ENCODE measurements around the gene GCA. TPM values are rescaled to one million over a fixed set of nuclear protein-coding genes. Genes with fewer than 3 reads are reported as not detected.

The GCA gene
- total RNA-seq, 1 donor from 2014 or later, result 11.3 TPM

- DNase-seq (ENCODE audit: low read depth, low spot score), result peak; percentile 47
- no peaks in the 10 kb centered on the region for H3K36me3 Mint-ChIP-seq (ENCODE audit: low read depth)
- no peaks in the 10 kb centered on the region for H3K9me3 Mint-ChIP-seq
- no peak overlapping the region for H3K27ac Mint-ChIP-seq (ENCODE audit: unreplicated experiment)
- TF ChIP-seq, protein P1, sequence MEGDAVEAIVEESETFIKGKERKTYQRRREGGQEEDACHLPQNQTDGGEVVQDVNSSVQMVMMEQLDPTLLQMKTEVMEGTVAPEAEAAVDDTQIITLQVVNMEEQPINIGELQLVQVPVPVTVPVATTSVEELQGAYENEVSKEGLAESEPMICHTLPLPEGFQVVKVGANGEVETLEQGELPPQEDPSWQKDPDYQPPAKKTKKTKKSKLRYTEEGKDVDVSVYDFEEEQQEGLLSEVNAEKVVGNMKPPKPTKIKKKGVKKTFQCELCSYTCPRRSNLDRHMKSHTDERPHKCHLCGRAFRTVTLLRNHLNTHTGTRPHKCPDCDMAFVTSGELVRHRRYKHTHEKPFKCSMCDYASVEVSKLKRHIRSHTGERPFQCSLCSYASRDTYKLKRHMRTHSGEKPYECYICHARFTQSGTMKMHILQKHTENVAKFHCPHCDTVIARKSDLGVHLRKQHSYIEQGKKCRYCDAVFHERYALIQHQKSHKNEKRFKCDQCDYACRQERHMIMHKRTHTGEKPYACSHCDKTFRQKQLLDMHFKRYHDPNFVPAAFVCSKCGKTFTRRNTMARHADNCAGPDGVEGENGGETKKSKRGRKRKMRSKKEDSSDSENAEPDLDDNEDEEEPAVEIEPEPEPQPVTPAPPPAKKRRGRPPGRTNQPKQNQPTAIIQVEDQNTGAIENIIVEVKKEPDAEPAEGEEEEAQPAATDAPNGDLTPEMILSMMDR (conservative IDR thresholded peaks at IDR 0.05), result peak; percentile 92
- H3K27me3 Mint-ChIP-seq (ENCODE audit: low read depth), result peaks cover 4% of the 10 kb centered on the region
- H3K4me3 Mint-ChIP-seq, result no peak overlapping the region
- no peaks in the 10 kb centered on the region for H3K4me1 Mint-ChIP-seq
Observed at GRCh38 chr2:162301151-162301804, 42.7 kb upstream of the GCA start.

DNA sequence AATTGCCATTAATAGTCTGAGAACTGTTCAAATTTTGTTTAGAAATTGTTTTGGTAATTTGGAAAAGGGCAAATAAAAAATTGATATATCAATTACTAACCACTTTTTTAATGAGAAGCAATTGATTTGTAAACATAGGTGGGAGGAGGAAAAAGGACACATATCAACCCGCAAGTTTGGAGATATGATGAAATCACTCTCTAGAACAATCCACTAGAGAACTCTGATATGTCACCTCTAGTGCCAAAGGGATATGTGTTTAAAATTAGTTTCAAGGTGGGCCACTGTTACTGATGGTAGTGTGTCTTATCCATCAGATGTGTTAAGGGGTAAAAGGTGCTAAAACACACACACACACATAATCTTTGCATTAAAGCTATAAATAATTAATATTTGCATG is 42.1 kb upstream of the GCA start:
- Mint-ChIP-seq H3K27me3 (ENCODE audit: low read depth) (peaks cover 4% of the 10 kb centered on the region), H3K4me1 (no peaks in the 10 kb centered on the region), H3K4me3 (no peak overlapping the region), H3K9me3 (no peaks in the 10 kb centered on the region), H3K36me3 (ENCODE audit: low read depth) (no peaks in the 10 kb centered on the region), H3K27ac (ENCODE audit: unreplicated experiment) (no peak overlapping the region)
- DNase-seq (ENCODE audit: low read depth, low spot score), result no peak
- TF ChIP-seq, protein P1 (conservative IDR thresholded peaks at IDR 0.05), result no peak

- TF ChIP-seq, protein P1 (conservative IDR thresholded peaks at IDR 0.05), result no peak
- H3K27ac Mint-ChIP-seq (ENCODE audit: unreplicated experiment), result no peak overlapping the region
- no peaks in the 10 kb centered on the region for H3K36me3 Mint-ChIP-seq (ENCODE audit: low read depth)
- no peaks in the 10 kb centered on the region for H3K4me1 Mint-ChIP-seq
- H3K27me3 Mint-ChIP-seq (ENCODE audit: low read depth), result peaks cover 9% of the 10 kb centered on the region
- H3K9me3 Mint-ChIP-seq, result no peaks in the 10 kb centered on the region
- DNase-seq (ENCODE audit: low read depth, low spot score), result no peak
- H3K4me3 Mint-ChIP-seq, result no peak overlapping the region
Observed at GRCh38 chr2:162305901-162306300, 38.0 kb upstream of the GCA start.

DNA sequence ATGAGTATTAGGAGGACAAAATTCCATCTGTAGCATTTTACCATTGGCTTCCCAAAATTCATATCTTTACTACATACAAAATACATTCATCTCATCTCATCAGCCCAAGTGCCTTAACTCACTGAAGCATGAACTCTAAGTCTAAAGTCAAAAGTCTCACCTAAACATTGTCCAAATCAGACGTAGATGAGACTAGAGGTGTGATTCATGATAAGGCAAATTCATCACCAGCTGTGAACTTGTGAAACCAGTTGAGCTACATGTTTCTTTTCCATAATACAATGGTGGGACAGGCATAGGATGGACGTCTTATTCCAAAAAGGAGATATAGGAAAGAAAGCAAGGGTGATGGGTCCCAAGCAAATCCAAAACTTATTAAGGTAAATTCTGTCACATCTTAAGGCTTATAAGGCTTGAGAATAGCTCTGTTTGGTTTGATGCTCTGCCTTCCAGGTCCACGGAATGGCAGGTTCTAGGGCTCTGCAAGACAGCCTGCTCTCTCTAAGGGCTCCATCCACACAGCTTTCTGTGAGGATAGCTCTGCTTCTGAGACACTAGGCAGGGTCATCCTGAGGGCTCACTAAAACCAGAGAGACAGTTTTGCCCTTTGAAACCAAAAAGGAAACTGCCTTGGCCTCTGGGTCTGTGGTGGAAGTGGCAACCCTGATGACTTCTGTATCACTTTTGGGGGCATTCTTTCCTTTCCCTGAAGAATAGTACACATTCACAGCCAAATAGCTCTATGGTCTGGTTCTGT is 35.0 kb upstream of the GCA start:
- TF ChIP-seq, protein P1 (conservative IDR thresholded peaks at IDR 0.05), result no peak
- H3K27ac Mint-ChIP-seq (ENCODE audit: unreplicated experiment), result no peak overlapping the region
- DNase-seq (ENCODE audit: low read depth, low spot score), result no peak
- peaks cover 23% of the 10 kb centered on the region for H3K27me3 Mint-ChIP-seq (ENCODE audit: low read depth)
- no peaks in the 10 kb centered on the region for H3K4me1 Mint-ChIP-seq
- no peaks in the 10 kb centered on the region for H3K9me3 Mint-ChIP-seq
- H3K4me3 Mint-ChIP-seq, result no peak overlapping the region
- no peaks in the 10 kb centered on the region for H3K36me3 Mint-ChIP-seq (ENCODE audit: low read depth)

DNA sequence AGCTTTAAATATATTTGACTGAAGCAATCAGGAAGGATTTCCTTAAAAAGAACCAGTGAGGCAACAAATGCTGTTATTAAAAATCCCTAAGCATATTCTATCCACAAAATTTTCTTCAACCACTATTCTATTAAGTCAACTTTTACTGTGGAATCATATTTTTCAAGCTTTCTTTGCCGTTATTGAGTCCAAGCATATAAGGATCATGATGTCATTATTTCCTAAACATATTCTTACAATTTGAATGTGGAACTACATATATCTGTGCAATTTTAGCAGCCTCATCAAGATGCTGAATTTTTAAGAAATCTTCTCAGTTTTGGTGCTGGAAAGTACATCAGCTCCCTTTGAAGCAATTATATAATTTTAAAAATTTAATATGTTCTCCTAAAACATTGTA is 31.1 kb upstream of the GCA start:
- H3K9me3 Mint-ChIP-seq, result peaks cover 3% of the 10 kb centered on the region
- H3K36me3 Mint-ChIP-seq (ENCODE audit: low read depth), result no peaks in the 10 kb centered on the region
- peaks cover 39% of the 10 kb centered on the region for H3K27me3 Mint-ChIP-seq (ENCODE audit: low read depth)
- no peak overlapping the region for H3K27ac Mint-ChIP-seq (ENCODE audit: unreplicated experiment)
- DNase-seq (ENCODE audit: low read depth, low spot score), result no peak
- no peak overlapping the region for H3K4me3 Mint-ChIP-seq
- H3K4me1 Mint-ChIP-seq, result no peaks in the 10 kb centered on the region
- TF ChIP-seq, protein P1 (conservative IDR thresholded peaks at IDR 0.05), result no peak
